IMR-90 (cell line): ENCODE data around the gene LRP3.

Experiments used
- CEBPB ChIP-seq: IDR thresholded peaks from 2 replicates; pipeline ENCODE4 v1.6.1; 2012; ENCODE audit warnings: low read depth, low read length, improper control_type of control experiment
- MAFK ChIP-seq: IDR thresholded peaks from 2 replicates; pipeline ENCODE4 v1.6.1; 2012; ENCODE audit warnings: low read depth, low read length, improper control_type of control experiment
- MAZ ChIP-seq: IDR thresholded peaks from 2 replicates; pipeline ENCODE4 v1.6.1; 2012; ENCODE audit warnings: low read depth, mild to moderate bottlenecking, low read length, improper control_type of control experiment, moderate library complexity, borderline replicate concordance
- MXI1 ChIP-seq: IDR thresholded peaks from 2 replicates; pipeline ENCODE4 v1.6.1; 2012; ENCODE audit warnings: low read depth, mild to moderate bottlenecking, low read length, moderate library complexity, borderline replicate concordance
- POLR2A ChIP-seq: IDR thresholded peaks from 2 replicates; pipeline ENCODE4 v1.6.1; 2012; ENCODE audit warnings: mild to moderate bottlenecking, low read depth, low read length
- RAD21 ChIP-seq: IDR thresholded peaks from 2 replicates; pipeline ENCODE4 v1.6.1; 2012; ENCODE audit warnings: low read length, improper control_type of control experiment
- SMC3 ChIP-seq: fragments of 150-350 bp; IDR thresholded peaks from 2 replicates; pipeline ENCODE4 v1.6.1; 2016; ENCODE audit warnings: low read depth, mild to moderate bottlenecking, antibody characterized with exemption, low read length, moderate library complexity
- TF ChIP-seq, protein P1 (sequence below): conservative IDR thresholded peaks from 2 replicates; pipeline ENCODE4 v1.5.1; 2012; ENCODE audit warnings: mild to moderate bottlenecking, low read depth, low read length, improper control_type of control experiment
- TF ChIP-seq, protein P2 (sequence below): fragments of 150-350 bp; IDR thresholded peaks from 2 replicates; pipeline ENCODE4 v1.6.1; 2017; ENCODE audit warnings: mild to moderate bottlenecking, antibody characterized with exemption, low read length, low read depth
- TF ChIP-seq, protein P3 (sequence below): fragments of 150-350 bp; IDR thresholded peaks from 2 replicates; pipeline ENCODE4 v1.6.1; 2016; ENCODE audit warnings: low read depth, mild to moderate bottlenecking, low read length, moderate library complexity, borderline replicate concordance

- TF ChIP-seq MAFK, result no peak
- TF ChIP-seq, protein P1, sequence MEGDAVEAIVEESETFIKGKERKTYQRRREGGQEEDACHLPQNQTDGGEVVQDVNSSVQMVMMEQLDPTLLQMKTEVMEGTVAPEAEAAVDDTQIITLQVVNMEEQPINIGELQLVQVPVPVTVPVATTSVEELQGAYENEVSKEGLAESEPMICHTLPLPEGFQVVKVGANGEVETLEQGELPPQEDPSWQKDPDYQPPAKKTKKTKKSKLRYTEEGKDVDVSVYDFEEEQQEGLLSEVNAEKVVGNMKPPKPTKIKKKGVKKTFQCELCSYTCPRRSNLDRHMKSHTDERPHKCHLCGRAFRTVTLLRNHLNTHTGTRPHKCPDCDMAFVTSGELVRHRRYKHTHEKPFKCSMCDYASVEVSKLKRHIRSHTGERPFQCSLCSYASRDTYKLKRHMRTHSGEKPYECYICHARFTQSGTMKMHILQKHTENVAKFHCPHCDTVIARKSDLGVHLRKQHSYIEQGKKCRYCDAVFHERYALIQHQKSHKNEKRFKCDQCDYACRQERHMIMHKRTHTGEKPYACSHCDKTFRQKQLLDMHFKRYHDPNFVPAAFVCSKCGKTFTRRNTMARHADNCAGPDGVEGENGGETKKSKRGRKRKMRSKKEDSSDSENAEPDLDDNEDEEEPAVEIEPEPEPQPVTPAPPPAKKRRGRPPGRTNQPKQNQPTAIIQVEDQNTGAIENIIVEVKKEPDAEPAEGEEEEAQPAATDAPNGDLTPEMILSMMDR, result no peak
- TF ChIP-seq POLR2A, result no peak
- TF ChIP-seq, protein P2, sequence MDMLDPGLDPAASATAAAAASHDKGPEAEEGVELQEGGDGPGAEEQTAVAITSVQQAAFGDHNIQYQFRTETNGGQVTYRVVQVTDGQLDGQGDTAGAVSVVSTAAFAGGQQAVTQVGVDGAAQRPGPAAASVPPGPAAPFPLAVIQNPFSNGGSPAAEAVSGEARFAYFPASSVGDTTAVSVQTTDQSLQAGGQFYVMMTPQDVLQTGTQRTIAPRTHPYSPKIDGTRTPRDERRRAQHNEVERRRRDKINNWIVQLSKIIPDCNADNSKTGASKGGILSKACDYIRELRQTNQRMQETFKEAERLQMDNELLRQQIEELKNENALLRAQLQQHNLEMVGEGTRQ, result no peak
- TF ChIP-seq, protein P3, sequence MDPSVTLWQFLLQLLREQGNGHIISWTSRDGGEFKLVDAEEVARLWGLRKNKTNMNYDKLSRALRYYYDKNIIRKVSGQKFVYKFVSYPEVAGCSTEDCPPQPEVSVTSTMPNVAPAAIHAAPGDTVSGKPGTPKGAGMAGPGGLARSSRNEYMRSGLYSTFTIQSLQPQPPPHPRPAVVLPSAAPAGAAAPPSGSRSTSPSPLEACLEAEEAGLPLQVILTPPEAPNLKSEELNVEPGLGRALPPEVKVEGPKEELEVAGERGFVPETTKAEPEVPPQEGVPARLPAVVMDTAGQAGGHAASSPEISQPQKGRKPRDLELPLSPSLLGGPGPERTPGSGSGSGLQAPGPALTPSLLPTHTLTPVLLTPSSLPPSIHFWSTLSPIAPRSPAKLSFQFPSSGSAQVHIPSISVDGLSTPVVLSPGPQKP, result no peak
- TF ChIP-seq CEBPB, result no peak
- TF ChIP-seq RAD21, result no peak
- no peak for TF ChIP-seq MAZ
- TF ChIP-seq MXI1, result no peak
- no peak for TF ChIP-seq SMC3
Measured at GRCh38 chr19:33191501-33191900, 2.6 kb upstream of the LRP3 start.
